ENCODE measurements around the gene TENT4B.

TENT4B gene

GRCh38 chr16:50198802-50199403, 45.8 kb downstream of the TENT4B start:
- no peak for DNase-seq

DNA sequence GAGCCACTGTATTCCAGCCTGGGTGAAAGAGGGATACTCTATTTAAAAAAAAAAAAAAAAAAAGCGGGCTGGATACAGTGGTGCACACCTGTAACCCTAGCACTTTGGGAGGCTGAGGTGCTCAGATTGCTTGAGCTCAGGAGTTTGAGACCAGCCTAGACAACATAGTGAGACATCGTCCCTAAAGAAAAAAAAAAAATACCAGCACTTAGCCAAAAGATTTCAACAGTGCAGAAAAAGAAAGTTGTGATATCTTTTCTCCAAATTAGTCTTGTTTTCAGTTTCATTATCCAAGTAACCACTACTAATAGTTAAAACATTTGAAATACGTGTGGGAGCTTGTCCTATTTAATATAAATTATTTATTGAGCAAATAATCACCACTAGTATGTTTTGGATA, 48.7 kb downstream of the TENT4B start:
- no peak for DNase-seq

DNA sequence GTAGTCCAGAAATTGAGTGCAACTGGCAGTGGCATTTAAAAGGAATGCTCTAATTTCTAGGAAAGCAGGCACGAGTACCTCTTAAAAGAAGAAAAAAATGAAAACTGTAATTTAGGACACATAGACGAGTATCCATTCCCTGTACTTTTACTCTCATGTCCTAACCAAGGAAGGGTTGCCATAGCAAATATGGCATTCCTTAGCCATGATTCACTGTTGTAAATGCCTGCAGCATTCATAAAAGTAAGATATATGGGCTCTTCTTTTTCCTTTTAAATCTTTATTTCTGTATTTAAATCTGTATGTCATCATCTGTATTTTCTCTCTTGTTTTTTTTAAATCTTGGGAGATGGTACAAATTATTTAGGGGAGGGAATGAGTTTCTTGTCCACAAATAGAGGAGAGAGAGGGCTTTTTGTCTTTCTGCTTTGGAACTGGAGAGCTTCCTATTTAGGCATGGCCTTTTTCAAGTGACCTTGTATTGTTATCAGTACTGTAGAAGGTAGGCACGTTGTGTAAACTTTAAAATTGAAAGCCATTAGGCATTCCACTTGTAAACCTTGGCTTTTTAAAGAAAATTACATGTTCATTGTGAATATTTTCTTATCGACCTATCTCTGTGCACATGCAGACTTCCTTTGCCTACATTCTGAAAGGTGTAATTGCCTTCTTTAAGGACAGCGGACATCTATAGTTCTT, 50.0 kb downstream of the TENT4B start:
- DNase-seq = no peak

DNA sequence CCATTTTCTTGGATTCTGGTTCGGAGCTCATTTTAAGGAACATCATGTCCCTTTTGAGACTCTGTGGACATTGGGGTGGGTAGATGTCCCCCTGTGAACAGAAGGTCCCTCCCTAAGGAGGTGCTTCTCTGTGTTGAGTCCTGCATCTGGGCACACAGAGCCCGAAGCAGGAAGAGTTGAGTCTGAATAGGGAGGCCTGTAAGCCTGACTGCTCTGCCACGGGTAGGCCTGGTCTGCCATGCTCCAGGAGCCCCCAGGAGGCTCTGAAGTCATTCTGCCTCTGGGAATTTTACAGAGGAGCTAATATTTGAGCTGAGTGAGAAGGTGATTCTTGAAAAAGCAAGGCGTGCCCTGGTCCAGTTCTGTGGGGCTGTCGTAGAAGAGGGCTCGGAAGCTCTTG, 50.6 kb downstream of the TENT4B start:
- DNase-seq = no peak

DNA sequence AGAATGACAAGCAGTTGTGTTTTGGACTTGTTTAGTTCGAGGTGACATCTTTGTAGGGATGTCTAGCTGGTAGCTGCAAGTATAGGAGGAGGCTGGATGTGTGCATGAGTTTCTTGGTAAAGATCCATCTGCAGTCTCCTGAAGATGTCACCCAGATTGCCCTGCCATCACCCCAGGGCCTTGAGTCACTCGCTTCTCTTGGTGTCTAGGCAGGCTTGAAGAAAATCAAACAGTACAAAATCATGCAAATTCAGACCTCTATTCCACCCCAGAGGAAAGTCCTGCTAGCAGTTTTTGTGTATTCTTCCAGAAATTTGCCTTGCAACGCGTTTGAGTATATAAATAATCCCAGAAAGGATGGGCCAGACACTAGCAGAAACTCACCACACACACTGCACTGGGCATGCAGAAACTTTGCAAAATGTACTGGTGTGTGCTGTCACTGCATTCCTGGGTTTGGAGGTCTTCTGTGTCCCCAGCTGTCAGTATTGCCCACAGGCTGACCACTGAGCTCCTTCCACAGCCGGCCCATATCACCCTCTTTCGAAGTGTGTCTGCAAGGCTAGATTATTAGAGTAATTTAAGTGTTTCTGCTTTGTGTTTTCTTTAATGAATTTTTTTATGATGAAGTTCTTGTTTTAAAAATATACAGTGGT, 51.5 kb downstream of the TENT4B start:
- DNase-seq = no peak

GRCh38 chr16:50207652-50208051, 54.5 kb downstream of the TENT4B start:
- DNase-seq = no peak

DNA sequence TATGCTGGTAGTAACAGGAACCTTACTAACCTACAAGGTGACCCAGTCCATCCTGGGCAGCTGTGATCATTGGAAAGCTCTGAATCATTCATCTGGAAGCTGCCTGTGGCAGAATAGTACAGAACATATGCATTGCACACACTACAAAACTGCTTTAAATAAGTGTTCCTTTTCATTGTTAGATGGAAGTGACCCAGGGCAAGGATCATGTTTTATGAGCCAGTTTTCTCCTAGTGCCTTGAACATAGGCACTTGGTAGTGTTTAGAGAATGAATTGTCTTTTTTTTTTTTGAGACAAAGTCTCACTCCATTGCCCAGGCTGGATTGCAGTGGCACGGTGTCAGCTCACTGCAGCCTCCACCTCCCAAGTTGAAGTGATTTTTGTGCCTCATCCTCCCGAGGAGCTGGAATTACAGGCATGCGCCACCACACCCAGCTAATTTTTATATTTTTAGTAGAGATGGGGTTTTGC, 55.4 kb downstream of the TENT4B start:
- DNase-seq = no peak

- DNase-seq = no peak
Measured at GRCh38 chr16:50209546-50210265, 56.6 kb downstream of the TENT4B start.

GRCh38 chr16:50210266-50211038, 57.3 kb downstream of the TENT4B start:
- no peak for DNase-seq

DNA sequence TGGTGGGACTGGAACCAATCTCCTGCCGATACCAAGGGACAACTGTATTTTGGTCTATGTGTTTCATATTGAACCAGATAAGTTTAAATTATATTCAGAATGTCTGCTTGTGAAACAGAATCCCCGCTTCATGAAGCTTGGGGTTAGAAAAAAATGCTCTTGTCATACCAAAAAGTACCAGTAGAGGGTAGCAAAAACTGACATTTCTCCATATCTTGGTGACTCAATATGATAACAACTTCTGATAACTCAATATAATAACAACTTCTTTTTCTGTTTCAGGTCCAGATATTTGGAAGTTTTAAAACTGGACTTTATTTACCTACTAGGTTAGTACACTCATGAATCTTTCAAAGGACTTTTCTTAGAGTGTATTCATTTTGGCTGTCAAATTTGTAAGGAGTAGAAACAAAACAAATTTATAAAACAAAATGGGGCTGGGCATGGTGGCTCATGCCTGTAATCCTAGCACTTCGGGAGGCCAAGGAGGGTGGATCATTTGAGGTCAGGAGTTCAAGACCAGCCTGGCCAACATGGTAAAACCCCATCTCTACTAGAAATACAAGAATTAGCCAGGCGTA, 60.9 kb downstream of the TENT4B start:
- DNase-seq = no peak

DNA sequence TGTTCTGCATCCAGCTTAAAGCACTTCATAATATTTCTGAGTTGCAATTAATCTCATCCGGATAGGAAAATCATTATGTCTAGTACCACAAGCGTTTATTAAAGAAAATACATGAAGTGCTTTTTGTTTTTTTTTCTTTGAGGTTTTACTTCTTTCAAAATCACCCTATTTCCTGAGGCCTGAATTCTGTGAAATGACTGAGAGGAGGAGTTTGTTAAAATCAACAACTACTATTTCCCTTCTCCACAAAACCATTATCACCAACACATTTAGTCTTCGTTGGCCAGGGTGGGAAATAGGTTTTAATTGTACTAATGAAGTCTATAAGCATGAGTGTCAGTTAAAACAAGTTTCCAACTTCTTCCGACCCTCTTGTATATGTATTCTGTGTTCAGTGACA, 62.6 kb downstream of the TENT4B start:
- DNase-seq = no peak

- no peak for DNase-seq
Measured at GRCh38 chr16:50216231-50216630, 63.1 kb downstream of the TENT4B start.

GRCh38 chr16:50219402-50219975, 66.4 kb downstream of the TENT4B start:
- DNase-seq = no peak

DNA sequence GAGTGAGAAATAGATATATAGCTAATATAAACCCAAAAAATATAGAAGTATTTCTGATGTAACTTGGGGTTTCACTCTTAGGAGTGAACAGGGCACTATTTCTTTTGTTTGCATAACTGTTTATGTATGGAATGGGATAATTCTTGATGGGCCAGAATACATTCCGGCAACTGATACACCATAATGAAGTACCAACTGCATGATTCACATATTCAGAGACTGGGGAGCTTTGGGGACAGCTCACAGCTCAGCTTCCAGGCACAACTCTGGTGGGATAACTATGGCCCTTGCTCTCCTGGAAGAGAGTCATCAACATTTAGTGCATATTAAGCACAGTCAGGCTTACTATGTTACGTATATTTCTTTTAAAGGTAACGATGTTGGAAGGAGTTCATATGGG, 71.2 kb downstream of the TENT4B start:
- DNase-seq = no peak

GRCh38 chr16:50227120-50227519, 74.0 kb downstream of the TENT4B start:
- no peak for DNase-seq

DNA sequence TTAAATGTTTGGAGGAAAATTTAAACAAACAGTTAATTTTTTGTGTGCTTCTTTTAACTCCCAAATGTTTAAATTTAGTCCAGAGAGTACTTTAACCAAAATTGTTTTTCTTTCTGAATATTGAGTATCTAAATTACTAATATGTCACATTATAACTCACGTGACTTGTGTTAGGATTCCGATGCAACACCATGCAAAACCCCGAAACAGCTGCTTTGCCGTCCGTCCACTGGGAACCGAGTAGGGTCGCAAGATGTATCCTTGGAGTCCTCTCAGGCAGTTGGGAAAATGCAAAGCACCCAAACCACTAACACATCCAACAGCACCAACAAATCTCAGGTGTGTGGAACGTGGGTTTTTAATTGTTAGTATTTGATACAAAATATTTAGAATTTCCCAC, 74.6 kb downstream of the TENT4B start:
- no peak for DNase-seq

DNA sequence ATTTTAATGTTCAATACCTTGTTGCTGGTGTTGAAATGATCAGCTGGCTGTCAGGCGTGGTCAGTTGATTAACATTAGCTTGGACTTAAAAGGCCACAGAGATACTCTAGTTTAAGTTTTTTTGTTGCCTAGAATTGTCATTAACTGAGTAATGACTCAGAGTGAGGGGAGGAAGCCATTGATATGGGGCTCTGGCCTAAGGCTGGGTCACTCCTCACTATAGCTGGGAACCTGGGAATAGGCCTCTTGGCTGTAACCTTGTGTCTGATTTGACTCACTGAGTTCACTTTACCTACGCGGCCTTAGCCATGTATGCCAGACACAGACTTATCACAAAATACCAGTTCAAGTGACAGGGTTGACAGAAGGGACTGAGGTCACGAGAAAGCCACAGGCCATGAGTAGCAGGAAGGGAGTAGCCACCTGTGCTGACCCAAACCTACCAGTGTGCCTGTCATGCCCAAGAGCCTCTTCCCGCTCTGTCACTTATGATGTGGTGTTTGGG, 75.3 kb downstream of the TENT4B start:
- DNase-seq = no peak

GRCh38 chr16:50229149-50229726, 76.1 kb downstream of the TENT4B start:
- no peak for DNase-seq

DNA sequence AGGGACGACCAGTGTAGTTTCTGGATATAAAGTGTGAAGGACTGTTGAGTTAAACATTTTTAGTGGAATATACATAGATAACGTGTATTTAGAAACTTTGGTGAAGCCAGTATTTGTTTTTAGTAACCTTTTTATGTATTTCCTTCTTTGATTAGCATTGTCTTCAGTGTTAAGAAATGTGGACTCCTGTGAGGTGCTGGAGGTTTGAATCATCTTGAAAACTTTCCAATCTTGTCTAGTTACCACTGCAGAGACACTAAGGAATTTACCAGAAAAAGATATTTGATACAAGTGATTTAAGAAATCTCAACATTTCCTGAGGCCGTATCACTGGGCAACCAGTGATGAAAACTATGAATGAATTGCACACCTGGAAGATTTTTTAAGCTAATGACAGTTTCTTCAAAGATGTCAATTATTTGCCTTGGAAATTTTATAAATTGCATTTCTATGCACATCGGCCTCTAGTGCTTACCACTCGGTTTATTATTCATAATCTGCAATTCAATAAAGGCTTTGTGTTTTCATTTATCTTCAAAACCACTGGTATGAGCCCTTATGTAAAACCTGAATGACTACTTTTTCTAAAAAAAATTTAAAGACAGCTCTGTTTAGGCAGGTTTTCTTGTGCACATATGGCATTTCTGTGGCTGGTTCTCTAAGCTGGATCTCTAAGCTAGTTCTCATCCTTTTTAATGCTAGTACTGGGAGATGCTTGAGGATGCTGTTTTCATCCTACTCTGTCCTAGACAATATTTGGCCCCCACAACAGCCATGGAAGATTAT, 81.9 kb downstream of the TENT4B start:
- DNase-seq = no peak

DNA sequence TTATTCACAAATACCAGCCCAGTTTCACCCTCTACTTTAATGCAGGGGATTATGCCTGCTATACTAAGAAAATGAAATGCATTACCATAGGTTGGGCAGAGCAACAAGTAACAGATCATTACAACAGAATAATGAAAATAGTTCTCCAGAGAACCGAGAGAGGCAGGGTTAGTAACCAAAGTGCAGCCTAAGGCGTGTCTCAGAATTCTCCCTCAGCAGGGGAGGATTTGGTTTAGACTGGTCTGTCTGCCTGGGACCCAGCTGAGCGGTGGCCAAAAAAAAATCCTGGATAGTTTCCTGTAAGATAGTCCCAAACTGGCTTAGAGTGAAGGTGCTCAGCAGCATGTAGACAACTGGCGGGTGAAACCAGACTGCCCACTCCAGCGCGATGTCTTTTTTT, 82.5 kb downstream of the TENT4B start:
- DNase-seq = no peak

DNA sequence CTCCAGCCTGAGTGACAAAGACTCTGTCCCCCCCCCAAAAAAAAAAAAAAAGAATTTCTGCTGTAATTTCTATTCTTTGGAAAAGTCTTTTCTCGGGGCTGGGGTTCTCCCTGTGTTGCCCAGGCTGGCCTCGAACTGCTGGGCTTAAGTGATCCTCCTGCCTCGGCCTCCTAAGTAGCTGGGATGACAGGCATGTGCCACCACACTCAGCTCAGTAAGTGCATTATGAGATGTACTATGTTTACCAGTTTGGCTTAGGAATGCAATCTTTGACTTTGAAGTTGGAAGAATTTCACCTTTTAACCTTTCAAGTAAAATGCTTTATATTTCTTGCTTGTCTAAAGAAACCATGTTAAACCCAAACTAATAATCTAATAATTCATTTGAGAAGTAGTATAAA, 85.2 kb downstream of the TENT4B start:
- DNase-seq = no peak

Data from NCI-H187 (cell line).